ENCODE data around the gene SLC2A9.
"Not testable (repeated sequence)": the region's sequence is repeated elsewhere in the genome, so short reads cannot be mapped to it uniquely, and the experiment has no call there.

SLC2A9 gene

GRCh38 chr4:9923195-9923812 lies 98.0 kb downstream of the SLC2A9 start:
- DNase-seq: no peak

- no peak for DNase-seq
Measured at GRCh38 chr4:9921326-9921725, 100.0 kb downstream of the SLC2A9 start.

GRCh38 chr4:9920029-9920428 lies 101.3 kb downstream of the SLC2A9 start:
- no peak for DNase-seq

- DNase-seq: no peak
Measured at GRCh38 chr4:9919047-9919446, 102.2 kb downstream of the SLC2A9 start.

GRCh38 chr4:9918484-9918883 lies 102.8 kb downstream of the SLC2A9 start:
- DNase-seq: no peak

GRCh38 chr4:9916937-9917336 lies 104.4 kb downstream of the SLC2A9 start:
- DNase-seq: no peak

- no peak for DNase-seq
Measured at GRCh38 chr4:9916346-9916745, 105.0 kb downstream of the SLC2A9 start.

GRCh38 chr4:9913846-9914245 lies 107.5 kb downstream of the SLC2A9 start:
- DNase-seq: no peak

- no peak for DNase-seq
Measured at GRCh38 chr4:9906996-9907395, 114.3 kb downstream of the SLC2A9 start.

- DNase-seq: peak in 1 of 2 experiments; percentile 8
Measured at GRCh38 chr4:9904976-9905587, 116.2 kb downstream of the SLC2A9 start.

GRCh38 chr4:9903317-9903716 lies 118.0 kb downstream of the SLC2A9 start:
- no peak for DNase-seq

GRCh38 chr4:9901257-9901656 lies 120.0 kb downstream of the SLC2A9 start:
- DNase-seq: no peak

GRCh38 chr4:9900633-9901032 lies 120.7 kb downstream of the SLC2A9 start:
- not testable (repeated sequence) for DNase-seq

- DNase-seq: no peak
Measured at GRCh38 chr4:9899306-9900055, 121.8 kb downstream of the SLC2A9 start.

- DNase-seq: no peak
Measured at GRCh38 chr4:9898596-9899305, 122.5 kb downstream of the SLC2A9 start.

GRCh38 chr4:9895333-9895705 lies 126.0 kb downstream of the SLC2A9 start:
- no peak for DNase-seq

- no peak for DNase-seq
Measured at GRCh38 chr4:9894644-9895332, 126.5 kb downstream of the SLC2A9 start.

GRCh38 chr4:9893329-9894108 lies 127.8 kb downstream of the SLC2A9 start:
- no peak for DNase-seq

- DNase-seq: no peak
Measured at GRCh38 chr4:9891740-9892139, 129.6 kb downstream of the SLC2A9 start.

GRCh38 chr4:9891056-9891455 lies 130.2 kb downstream of the SLC2A9 start:
- no peak for DNase-seq

- no peak for DNase-seq
Measured at GRCh38 chr4:9889306-9889705, 132.0 kb downstream of the SLC2A9 start.

GRCh38 chr4:9885958-9886357 lies 135.3 kb downstream of the SLC2A9 start:
- DNase-seq: no peak
